H9 (cell line): ENCODE measurements around the gene IVL. TPM values are rescaled to one million over a fixed set of nuclear protein-coding genes. Genes with fewer than 3 reads are reported as not detected.

Experiments
- DNase-seq: peaks from one replicate; pipeline ENCODE4 v3.0.0-alpha.2; 2017
- H2AFZ ChIP-seq: one replicate; pipeline ENCODE4 v1.6.1; 2013; ENCODE audit warnings: mild to moderate bottlenecking, low read length, control low read depth, moderate library complexity
- H2AK5ac ChIP-seq: 2 replicates; pipeline ENCODE4 v1.6.1; 2013; ENCODE audit warnings: low read length, control low read depth, mixed read lengths; ENCODE audit not compliant: insufficient read length
- H2BK120ac ChIP-seq: one replicate; pipeline ENCODE4 v1.6.1; 2013; ENCODE audit warnings: low read depth, mild to moderate bottlenecking, low read length, control low read depth, inconsistent platforms; ENCODE audit not compliant: poor library complexity, severe bottlenecking
- H2BK12ac ChIP-seq: 2 replicates; pipeline ENCODE4 v1.6.1; 2013; ENCODE audit warnings: low read length, control low read depth, mixed read lengths, low read depth; ENCODE audit not compliant: insufficient read length
- H2BK15ac ChIP-seq: 2 replicates; pipeline ENCODE4 v1.6.1; 2013; ENCODE audit warnings: low read depth, low read length, control low read depth
- H2BK20ac ChIP-seq: one replicate; pipeline ENCODE4 v1.6.1; 2013; ENCODE audit warnings: low read depth, mild to moderate bottlenecking, low read length, control low read depth, inconsistent platforms; ENCODE audit not compliant: poor library complexity, severe bottlenecking
- H2BK5ac ChIP-seq: 2 replicates; pipeline ENCODE4 v1.6.1; 2013; ENCODE audit warnings: low read length, control low read depth, mixed read lengths; ENCODE audit not compliant: insufficient read length
- H3K14ac ChIP-seq: 2 replicates; pipeline ENCODE4 v1.6.1; 2013; ENCODE audit warnings: low read length, control low read depth; ENCODE audit not compliant: insufficient read depth
- H3K18ac ChIP-seq: 2 replicates; pipeline ENCODE4 v1.6.1; 2013; ENCODE audit warnings: low read depth, mild to moderate bottlenecking, mixed read lengths, low read length, control low read depth; ENCODE audit not compliant: insufficient read length
- H3K23ac ChIP-seq: 2 replicates; pipeline ENCODE4 v1.6.1; 2013; ENCODE audit warnings: low read length, control low read depth, mixed read lengths, low read depth; ENCODE audit not compliant: insufficient read length
- H3K23me2 ChIP-seq: 2 replicates; pipeline ENCODE4 v1.6.1; 2013; ENCODE audit warnings: low read depth, mild to moderate bottlenecking, mixed read lengths, low read length, control low read depth; ENCODE audit not compliant: insufficient read length, poor library complexity, severe bottlenecking
- H3K27ac ChIP-seq: 2 replicates; pipeline ENCODE4 v1.5.1; 2013; ENCODE audit warnings: low read length, control low read depth, mixed read lengths, low read depth; ENCODE audit not compliant: insufficient read length
- H3K27me3 ChIP-seq: 2 replicates; pipeline ENCODE4 v1.6.1; 2013; ENCODE audit warnings: low read length, control low read depth, inconsistent platforms; ENCODE audit not compliant: insufficient read depth
- H3K4ac ChIP-seq: 2 replicates; pipeline ENCODE4 v1.6.1; 2013; ENCODE audit warnings: low read depth, mild to moderate bottlenecking, control low read depth, inconsistent platforms, low read length, moderate library complexity
- H3K4me1 ChIP-seq: 2 replicates; pipeline ENCODE4 v1.6.1; 2013; ENCODE audit warnings: low read length, control low read depth, inconsistent platforms; ENCODE audit not compliant: insufficient read depth
- H3K4me2 ChIP-seq: 2 replicates; pipeline ENCODE4 v1.6.1; 2013; ENCODE audit warnings: low read length, control low read depth, mixed read lengths; ENCODE audit not compliant: insufficient read length, insufficient read depth
- H3K56ac ChIP-seq: 2 replicates; pipeline ENCODE4 v1.6.1; 2013; ENCODE audit warnings: low read depth, mild to moderate bottlenecking, mixed read lengths, low read length, control low read depth; ENCODE audit not compliant: insufficient read length
- H3K79me1 ChIP-seq: 2 replicates; pipeline ENCODE4 v1.6.1; 2013; ENCODE audit warnings: low read depth, mild to moderate bottlenecking, moderate library complexity, low read length, control low read depth, inconsistent platforms; ENCODE audit not compliant: insufficient read depth, poor library complexity, severe bottlenecking
- H3K79me2 ChIP-seq: 2 replicates; pipeline ENCODE4 v1.6.1; 2013; ENCODE audit warnings: low read length, control low read depth, inconsistent platforms; ENCODE audit not compliant: insufficient read depth
- H3K9ac ChIP-seq: 2 replicates; pipeline ENCODE4 v1.6.1; 2013; ENCODE audit warnings: low read length, control low read depth, mixed read lengths; ENCODE audit not compliant: insufficient read length; ENCODE audit errors: extremely low read depth
- H3K9me3 ChIP-seq: one replicate; pipeline ENCODE4 v1.6.1; 2013; ENCODE audit warnings: low read depth, low read length, inconsistent platforms; ENCODE audit not compliant: control insufficient read depth
- H3T11ph ChIP-seq: one replicate; pipeline ENCODE4 v1.6.1; 2013; ENCODE audit warnings: mild to moderate bottlenecking, low read length, control low read depth, inconsistent platforms
- H4K20me1 ChIP-seq: one replicate; pipeline ENCODE4 v1.6.1; 2013; ENCODE audit not compliant: control insufficient read depth, insufficient read length, insufficient read depth
- H4K5ac ChIP-seq: 2 replicates; pipeline ENCODE4 v1.6.1; 2013; ENCODE audit warnings: low read depth, mild to moderate bottlenecking, mixed read lengths, low read length, control low read depth; ENCODE audit not compliant: insufficient read length
- H4K8ac ChIP-seq: replicated peaks from 2 replicates; pipeline ENCODE4 v1.6.1; 2013; ENCODE audit warnings: low read length, control low read depth, mixed read lengths, low read depth; ENCODE audit not compliant: insufficient read length
- H4K91ac ChIP-seq: 2 replicates; pipeline ENCODE4 v1.6.1; 2013; ENCODE audit warnings: low read depth, mild to moderate bottlenecking, moderate library complexity, mixed read lengths, low read length, control low read depth; ENCODE audit not compliant: insufficient read length
- H3K27ac Mint-ChIP-seq, 3 experiments: 2 replicates in 2 of 3; 3 replicates in 1 of 3; pipeline ENCODE4 v1.8.0; 2020 to 2021; ENCODE audit warnings: mixed read lengths in 3 of 3, mild to moderate bottlenecking in 1 of 3, moderate library complexity in 1 of 3
- H3K27me3 Mint-ChIP-seq: 2 replicates; pipeline ENCODE4 v1.8.0; 2021; ENCODE audit warnings: low read depth, mild to moderate bottlenecking, moderate library complexity, mixed read lengths
- H3K36me3 Mint-ChIP-seq, 3 experiments: 2 replicates in 2 of 3; 3 replicates in 1 of 3; pipeline ENCODE4 v1.8.0; 2020 to 2021; ENCODE audit warnings: low read depth in 3 of 3, mixed read lengths in 3 of 3; ENCODE audit not compliant: insufficient read depth in 1 of 3
- H3K4me1 Mint-ChIP-seq, 2 experiments: 2 replicates each; pipeline ENCODE4 v1.8.0; 2020; ENCODE audit warnings: mixed read lengths in 2 of 2
- H3K4me3 Mint-ChIP-seq, 2 experiments: 2 replicates in 1 of 2; 3 replicates in 1 of 2; pipeline ENCODE4 v1.8.0; 2020 to 2021; ENCODE audit warnings: mild to moderate bottlenecking in 2 of 2, mixed read lengths in 2 of 2, moderate library complexity in 1 of 2
- H3K9me3 Mint-ChIP-seq, 2 experiments: 2 replicates in 1 of 2; 3 replicates in 1 of 2; pipeline ENCODE4 v1.8.0; 2020; ENCODE audit warnings: mild to moderate bottlenecking in 2 of 2, mixed read lengths in 2 of 2, moderate library complexity in 1 of 2
- WGBS: extraction: QIAGEN DNeasy Blood & Tissue Kit; methylation state at CpG from one replicate; pipeline ENCODE4 v1.1.7; 2013; ENCODE audit warnings: missing lambda C conversion rate, low lambda C conversion rate, mixed read lengths; ENCODE audit not compliant: insufficient read length; ENCODE audit errors: extremely low coverage; 5-methylcytosine and 5-hydroxymethylcytosine counted together
- total RNA-seq: library from RNA; stranded (reverse); gene quantifications from 2 replicates; pipeline ENCODE4 v1.2.1, GENCODE V29; 2021
- TF ChIP-seq, protein P1 (sequence below): fragments of 200-600 bp; sonication (generic); conservative IDR thresholded peaks from 3 replicates; pipeline ENCODE4 v1.8.0; 2021; ENCODE audit warnings: antibody characterized with exemption, mild to moderate bottlenecking

IVL gene
- total RNA-seq, 1 experiment from 2014 or later, result not detected

DNA sequence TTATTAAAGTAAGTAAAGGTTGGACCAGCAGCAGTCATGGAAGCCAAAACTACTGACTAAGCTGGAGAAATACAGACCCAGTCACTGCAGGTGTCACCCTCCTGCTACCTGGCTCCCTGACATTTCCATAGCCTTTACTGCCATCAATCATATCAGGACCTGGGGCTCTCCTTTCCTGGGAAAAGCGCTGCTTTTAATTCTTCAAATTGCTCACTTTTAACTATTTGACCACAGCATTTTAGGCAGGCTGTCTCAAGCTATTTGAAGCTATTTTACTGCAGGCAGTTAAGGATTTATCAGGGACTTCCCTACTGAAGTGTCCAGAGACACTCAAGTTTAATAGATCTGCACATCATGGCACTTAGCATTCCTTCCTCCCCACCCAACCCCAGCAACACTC, 4.1 kb downstream of the IVL start:
- Histone ChIP-seq H3K79me1 (no peaks in the 10 kb centered on the region), H3K9me3 (no peaks in the 10 kb centered on the region), H3K23ac (no peak overlapping the region), H2BK120ac (no peak overlapping the region), H3K18ac (no peak overlapping the region), H3K4me1 (no peaks in the 10 kb centered on the region), H3K4me2 (no peak overlapping the region), H4K8ac (no peak overlapping the region), H2AK5ac (no peak overlapping the region), H2BK5ac (no peak overlapping the region), H2BK15ac (no peak overlapping the region), H2BK12ac (no peak overlapping the region), H4K20me1 (no peaks in the 10 kb centered on the region), H4K5ac (no peak overlapping the region), H2BK20ac (no peak overlapping the region), H3K79me2 (no peaks in the 10 kb centered on the region), H3K9ac (no peak overlapping the region), H3K14ac (no peak overlapping the region), H3K27me3 (no peaks in the 10 kb centered on the region), H3K56ac (no peak overlapping the region), H3K23me2 (no peaks in the 10 kb centered on the region), H3K27ac (no peak overlapping the region), H2AFZ (no peak overlapping the region), H3T11ph (no peak overlapping the region), H4K91ac (no peak overlapping the region), H3K4ac (no peak overlapping the region)
- Mint-ChIP-seq H3K4me3 (no peak overlapping the region), H3K4me1 (no peaks in the 10 kb centered on the region), H3K36me3 (peaks cover 3 to 20% (median 5%) of the 10 kb centered on the region in 3 experiments; a peak in 4 of 7 replicates), H3K9me3 (peaks cover 63 to 82% of the 10 kb centered on the region in 2 experiments), H3K27me3 (peaks cover 8% of the 10 kb centered on the region), H3K27ac (no peak overlapping the region)
- TF ChIP-seq, protein P1, sequence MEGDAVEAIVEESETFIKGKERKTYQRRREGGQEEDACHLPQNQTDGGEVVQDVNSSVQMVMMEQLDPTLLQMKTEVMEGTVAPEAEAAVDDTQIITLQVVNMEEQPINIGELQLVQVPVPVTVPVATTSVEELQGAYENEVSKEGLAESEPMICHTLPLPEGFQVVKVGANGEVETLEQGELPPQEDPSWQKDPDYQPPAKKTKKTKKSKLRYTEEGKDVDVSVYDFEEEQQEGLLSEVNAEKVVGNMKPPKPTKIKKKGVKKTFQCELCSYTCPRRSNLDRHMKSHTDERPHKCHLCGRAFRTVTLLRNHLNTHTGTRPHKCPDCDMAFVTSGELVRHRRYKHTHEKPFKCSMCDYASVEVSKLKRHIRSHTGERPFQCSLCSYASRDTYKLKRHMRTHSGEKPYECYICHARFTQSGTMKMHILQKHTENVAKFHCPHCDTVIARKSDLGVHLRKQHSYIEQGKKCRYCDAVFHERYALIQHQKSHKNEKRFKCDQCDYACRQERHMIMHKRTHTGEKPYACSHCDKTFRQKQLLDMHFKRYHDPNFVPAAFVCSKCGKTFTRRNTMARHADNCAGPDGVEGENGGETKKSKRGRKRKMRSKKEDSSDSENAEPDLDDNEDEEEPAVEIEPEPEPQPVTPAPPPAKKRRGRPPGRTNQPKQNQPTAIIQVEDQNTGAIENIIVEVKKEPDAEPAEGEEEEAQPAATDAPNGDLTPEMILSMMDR, result no peak
- DNase-seq, result no peak
- WGBS, result no CpG with 5 or more reads among the region's 1 CpG
